ENCODE results near the gene EFCAB11. TPM values are rescaled to one million over a fixed set of nuclear protein-coding genes. Genes with fewer than 3 reads are reported as not detected.

The EFCAB11 gene
- total and polyA plus RNA-seq, 2 of the 8 experiments (the other 6 are each of a cell fraction or from before 2014, with no cell fraction given), result 6.8 to 12.8 TPM

- TF ChIP-seq KDM4A (IDR thresholded peaks at IDR 0.05; ENCODE audit: low read depth, low read length, severe bottlenecking), result no peak
- no peak for TF ChIP-seq ATF3 (IDR thresholded peaks at IDR 0.05; ENCODE audit: insufficient read depth, low read depth, low read length)
Observed at GRCh38 chr14:89747126-89747525, 207.4 kb downstream of the EFCAB11 start (continued).
